ENCODE data around the gene ATG5. TPM values are rescaled to one million over a fixed set of nuclear protein-coding genes. Genes with fewer than 3 reads are reported as not detected.

ATG5 gene
- 20.4 TPM for polyA plus RNA-seq (2012; ENCODE audit: missing spikeins)

DNA sequence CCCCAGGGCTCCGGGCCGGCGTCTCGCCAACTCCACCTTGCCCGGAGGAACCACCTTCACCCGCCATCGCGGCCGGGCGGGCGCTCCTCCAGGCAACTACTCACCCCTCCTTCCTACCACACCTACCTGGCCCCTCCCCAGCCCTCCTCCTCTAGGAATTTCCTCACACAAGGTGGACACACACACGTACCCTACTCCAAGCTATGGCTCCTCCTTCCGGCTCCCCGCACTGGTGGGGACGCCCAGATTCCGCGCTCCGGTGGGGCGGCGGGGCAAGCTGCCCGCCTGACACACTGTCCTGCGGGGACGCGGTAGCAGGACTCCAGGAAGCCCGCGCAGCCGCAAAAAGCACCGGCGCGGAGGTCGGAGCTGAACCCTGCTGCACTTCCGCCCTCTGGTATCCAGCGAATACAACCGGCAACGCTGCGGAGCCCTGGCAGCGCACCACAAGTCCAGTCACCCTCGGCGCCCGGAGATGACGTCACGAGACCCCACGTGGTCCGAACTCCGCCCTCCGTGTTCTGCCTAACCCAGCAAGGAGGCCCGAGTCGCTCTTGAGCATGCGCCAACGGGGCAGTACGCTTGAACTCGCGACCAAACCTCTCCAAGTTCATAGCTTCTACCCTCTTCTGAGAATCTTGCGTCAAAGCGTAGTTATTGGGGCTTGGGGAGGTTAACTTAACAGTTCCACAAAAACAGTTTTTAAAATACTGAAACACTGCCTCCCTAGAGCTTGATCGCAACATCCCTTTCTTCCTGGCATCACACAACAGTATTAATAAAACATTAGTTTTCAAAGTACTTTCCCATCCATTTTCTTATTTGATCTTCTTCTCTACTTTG is at the start of gene ATG5:
TSS of gene ATG5 (minus strand) at position 425 of the 843 bp plus-strand sequence. CDS start 9,552 bp downstream, outside the sequence.
- TF ChIP-seq POLR2A (IDR thresholded peaks at IDR 0.05; ENCODE audit: low read depth, low read length) (peak; percentile 83; the same call in 1 of the 2 replicates), TAF1 (IDR thresholded peaks at IDR 0.05; ENCODE audit: borderline replicate concordance, low read depth, low read length) (no peak; the same call in 1 of the 2 replicates), POLR2AphosphoS5 (IDR thresholded peaks at IDR 0.05; ENCODE audit: low read depth, low read length) (peak; percentile 84)
- peak; percentile 99 for FAIRE-seq
- DNase-seq (ENCODE audit: insufficient read length): peak; percentile 96

GRCh38 chr6:106373502-106374239 is 48.1 kb upstream of the ATG5 start:
- DNase-seq (ENCODE audit: insufficient read length) (no peak), FAIRE-seq (no peak)
- TF ChIP-seq TAF1 (IDR thresholded peaks at IDR 0.05; ENCODE audit: borderline replicate concordance, low read depth, low read length) (no peak), POLR2AphosphoS5 (IDR thresholded peaks at IDR 0.05; ENCODE audit: low read depth, low read length) (no peak)

DNA sequence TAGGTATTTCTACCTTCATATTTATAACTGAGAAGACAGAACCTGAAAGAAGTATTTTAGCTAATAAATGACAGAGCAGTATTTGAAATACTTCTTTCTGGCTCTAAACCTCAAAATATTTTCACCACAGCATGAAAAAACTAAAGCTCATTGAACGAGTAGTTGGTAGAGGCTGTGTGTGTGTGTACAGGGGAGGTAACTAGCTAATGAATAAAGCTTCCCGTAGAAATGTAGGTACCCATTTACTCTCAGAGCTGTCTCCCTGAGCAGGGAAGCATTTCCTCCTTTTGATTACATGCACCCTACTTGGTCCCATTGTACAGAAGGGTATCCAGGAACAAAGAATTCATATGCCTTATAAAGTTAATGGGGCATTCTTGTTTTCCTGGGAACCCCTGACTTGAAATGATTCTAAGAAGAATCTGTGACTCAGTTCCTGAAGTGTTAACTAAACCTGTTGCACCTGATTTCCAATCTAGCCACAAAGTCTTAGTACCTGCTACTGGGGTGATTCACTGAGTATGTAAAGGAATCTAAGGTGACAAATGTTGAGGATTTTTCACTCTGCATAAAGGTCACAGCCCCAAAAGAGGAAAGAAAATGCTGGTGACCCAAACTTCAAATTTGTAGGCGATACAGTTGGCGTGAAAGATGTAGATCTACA is 47.4 kb upstream of the ATG5 start:
- FAIRE-seq (no peak), DNase-seq (ENCODE audit: insufficient read length) (no peak)
- TF ChIP-seq POLR2A (IDR thresholded peaks at IDR 0.05; ENCODE audit: low read depth, low read length) (no peak), POLR2AphosphoS5 (IDR thresholded peaks at IDR 0.05; ENCODE audit: low read depth, low read length) (no peak), TAF1 (IDR thresholded peaks at IDR 0.05; ENCODE audit: borderline replicate concordance, low read depth, low read length) (no peak)

DNA sequence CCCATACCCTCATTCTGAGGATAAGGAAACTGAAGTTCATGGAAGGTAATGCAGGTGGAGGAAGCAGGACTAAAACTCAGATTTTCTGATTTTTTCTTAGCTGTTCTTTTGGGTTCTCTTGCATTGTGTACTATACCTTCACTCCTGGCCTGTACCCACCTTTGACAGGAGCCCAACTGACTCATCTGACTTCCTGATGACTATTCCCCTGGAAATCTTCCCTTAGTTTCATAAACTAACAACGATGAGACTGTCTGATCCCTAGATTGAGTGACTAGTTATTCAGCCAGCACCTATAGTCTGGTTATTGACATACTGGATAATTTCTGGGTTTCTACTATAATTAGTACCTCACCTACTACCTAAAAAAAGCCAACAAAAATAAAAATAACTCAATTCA is 45.1 kb upstream of the ATG5 start:
- TF ChIP-seq POLR2AphosphoS5 (IDR thresholded peaks at IDR 0.05; ENCODE audit: low read depth, low read length) (no peak), TAF1 (IDR thresholded peaks at IDR 0.05; ENCODE audit: borderline replicate concordance, low read depth, low read length) (no peak), POLR2A (IDR thresholded peaks at IDR 0.05; ENCODE audit: low read depth, low read length) (no peak)
- DNase-seq (ENCODE audit: insufficient read length) (no peak), FAIRE-seq (no peak)

DNA sequence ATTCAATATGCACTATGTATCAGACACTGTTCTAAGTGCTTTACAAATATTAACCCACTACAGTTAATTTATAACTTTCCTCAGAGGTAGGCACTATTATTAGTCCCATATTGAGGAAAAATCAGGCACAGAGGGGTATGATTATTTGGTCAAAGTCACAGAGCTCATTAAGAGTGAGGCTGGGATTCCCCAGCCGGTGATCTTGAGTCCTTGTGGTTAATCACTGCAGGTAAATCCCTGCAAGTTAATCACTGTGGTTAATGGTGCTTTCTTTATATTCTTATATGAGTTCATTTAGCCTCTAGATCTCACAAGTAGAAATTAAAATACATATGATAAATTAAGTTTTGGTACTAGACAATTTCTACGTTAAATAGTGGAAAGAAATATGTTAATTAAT is 44.2 kb upstream of the ATG5 start:
- DNase-seq (ENCODE audit: insufficient read length) (no peak), FAIRE-seq (no peak)
- TF ChIP-seq POLR2A (IDR thresholded peaks at IDR 0.05; ENCODE audit: low read depth, low read length) (no peak), POLR2AphosphoS5 (IDR thresholded peaks at IDR 0.05; ENCODE audit: low read depth, low read length) (no peak), TAF1 (IDR thresholded peaks at IDR 0.05; ENCODE audit: borderline replicate concordance, low read depth, low read length) (no peak)

DNA sequence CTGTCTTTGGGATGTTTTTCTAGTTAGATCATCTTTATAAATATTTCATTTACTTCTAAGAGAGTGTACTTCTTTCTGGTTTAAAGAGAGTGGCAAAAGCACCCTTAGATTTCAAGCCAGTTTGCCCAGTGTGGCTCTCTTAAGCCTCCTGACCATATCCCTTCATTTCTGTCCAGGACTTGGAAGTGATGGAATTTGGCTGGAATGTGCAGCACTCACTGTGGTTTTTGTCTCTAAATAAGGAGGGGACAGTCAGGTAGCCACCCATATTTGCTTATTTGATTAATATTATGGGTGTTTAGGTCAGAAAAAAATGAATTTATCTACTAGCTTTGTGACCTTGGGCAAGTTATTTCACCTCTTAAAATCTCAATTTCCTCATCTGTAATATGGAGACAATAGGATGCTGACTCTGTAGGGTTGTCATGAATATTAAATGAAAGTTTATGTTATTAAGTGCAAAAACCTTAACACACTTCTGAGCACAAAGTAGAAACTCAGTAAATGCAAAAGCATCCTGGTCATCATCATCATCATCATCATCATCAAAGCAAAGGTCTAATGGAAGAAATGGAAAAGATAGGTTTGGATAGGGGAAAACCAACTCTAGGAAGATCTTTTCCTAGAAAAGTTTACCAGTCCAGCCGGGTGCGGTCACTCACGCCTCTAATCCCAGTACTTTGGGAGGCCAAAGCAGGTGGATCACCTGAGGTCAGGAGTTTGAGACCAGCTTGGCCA is 38.0 kb upstream of the ATG5 start:
- DNase-seq (ENCODE audit: insufficient read length): no peak
- TF ChIP-seq TAF1 (IDR thresholded peaks at IDR 0.05; ENCODE audit: borderline replicate concordance, low read depth, low read length) (no peak), POLR2AphosphoS5 (IDR thresholded peaks at IDR 0.05; ENCODE audit: low read depth, low read length) (no peak), POLR2A (IDR thresholded peaks at IDR 0.05; ENCODE audit: low read depth, low read length) (no peak)

DNA sequence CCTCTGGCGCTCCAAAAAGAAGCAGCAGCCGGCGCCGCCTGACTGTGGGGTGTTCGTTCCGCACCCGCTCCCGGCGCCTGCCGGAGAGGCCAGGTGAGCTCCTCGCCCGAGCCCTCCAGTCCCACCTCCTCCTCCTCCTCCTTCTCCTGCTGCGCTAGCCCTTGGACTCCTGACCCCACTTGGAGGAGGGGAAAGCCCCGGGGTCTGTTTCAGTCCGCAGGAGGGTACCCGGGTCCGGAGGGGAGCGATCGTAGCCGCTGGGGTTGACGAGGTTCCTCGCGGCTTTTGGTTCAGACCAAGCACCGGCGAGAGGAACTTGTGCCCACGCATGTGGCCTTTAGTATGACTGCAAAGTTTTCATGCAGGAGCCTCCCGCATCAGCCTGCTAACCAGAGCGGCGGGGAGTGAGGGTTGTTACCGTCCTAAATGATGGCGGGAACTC is 35.5 kb upstream of the ATG5 start:
- TF ChIP-seq POLR2A (IDR thresholded peaks at IDR 0.05; ENCODE audit: low read depth, low read length): no peak
- no peak for TF ChIP-seq TAF1 (IDR thresholded peaks at IDR 0.05; ENCODE audit: borderline replicate concordance, low read depth, low read length)
- TF ChIP-seq POLR2AphosphoS5 (IDR thresholded peaks at IDR 0.05; ENCODE audit: low read depth, low read length): no peak
- DNase-seq (ENCODE audit: insufficient read length): peak; percentile 33

More for the DNA sequence above, 38.0 kb upstream of the ATG5 start:
- no peak for FAIRE-seq

GRCh38 chr6:106360410-106360988 is 34.9 kb upstream of the ATG5 start, which contains the start of gene CRYBG1:
TSS of gene CRYBG1 (plus strand) at chr6:106360717. CDS start at chr6:106360909, 192 bp downstream.
- TF ChIP-seq POLR2A (IDR thresholded peaks at IDR 0.05; ENCODE audit: low read depth, low read length) (no peak), TAF1 (IDR thresholded peaks at IDR 0.05; ENCODE audit: borderline replicate concordance, low read depth, low read length) (no peak), POLR2AphosphoS5 (IDR thresholded peaks at IDR 0.05; ENCODE audit: low read depth, low read length) (no peak)
- FAIRE-seq (no peak), DNase-seq (ENCODE audit: insufficient read length) (peak; percentile 55)

More for the DNA sequence above, 35.5 kb upstream of the ATG5 start:
- FAIRE-seq: no peak

GRCh38 chr6:106359959-106360409 is 34.4 kb upstream of the ATG5 start:
- no peak for FAIRE-seq
- no peak for DNase-seq (ENCODE audit: insufficient read length)
- TF ChIP-seq POLR2AphosphoS5 (IDR thresholded peaks at IDR 0.05; ENCODE audit: low read depth, low read length): no peak
- TF ChIP-seq TAF1 (IDR thresholded peaks at IDR 0.05; ENCODE audit: borderline replicate concordance, low read depth, low read length): no peak
- no peak for TF ChIP-seq POLR2A (IDR thresholded peaks at IDR 0.05; ENCODE audit: low read depth, low read length)

DNA sequence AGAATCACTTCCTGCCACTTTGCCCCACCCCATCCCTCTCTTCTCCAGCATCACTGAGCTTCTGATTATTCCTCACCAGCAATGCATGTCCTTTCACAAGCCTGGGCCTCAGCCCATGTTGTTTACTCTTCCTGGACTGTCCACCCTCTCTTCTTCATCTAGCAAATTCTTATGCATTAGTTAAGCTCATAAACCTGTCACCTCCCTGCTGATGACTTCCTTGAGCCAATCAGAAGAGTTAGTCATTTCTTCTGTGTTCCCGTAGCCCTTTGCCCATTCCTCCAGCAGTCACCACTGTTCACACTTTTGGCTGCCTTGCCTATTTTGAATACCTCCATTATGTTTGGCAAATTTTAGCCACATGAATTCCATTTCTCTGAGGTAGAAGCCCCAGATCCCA is 30.8 kb upstream of the ATG5 start:
- DNase-seq (ENCODE audit: insufficient read length): no peak
- TF ChIP-seq POLR2AphosphoS5 (IDR thresholded peaks at IDR 0.05; ENCODE audit: low read depth, low read length) (no peak), POLR2A (IDR thresholded peaks at IDR 0.05; ENCODE audit: low read depth, low read length) (no peak), TAF1 (IDR thresholded peaks at IDR 0.05; ENCODE audit: borderline replicate concordance, low read depth, low read length) (no peak)
- FAIRE-seq: no peak

All from GM12892 (cell line).